ENCODE results near the gene ASB18. TPM values are rescaled to one million over a fixed set of nuclear protein-coding genes. Genes with fewer than 3 reads are reported as not detected.

The ASB18 gene
- total and polyA plus RNA-seq, 2 of the 13 experiments (the other 11 are each of a cell fraction or from before 2014, with no cell fraction given), result not detected

- ATAC-seq, result no peak
- H3K27me3 ChIP-seq (ENCODE audit: control insufficient read depth in 1 of 2, insufficient read depth in 2 of 2, low read length in 2 of 2), result peaks cover 42 to 100% of the 10 kb centered on the region in 2 experiments
- intact Hi-C loops (cut with micrococcal nuclease; ENCODE audit: unreplicated experiment), result no loop called here
- no TSS peak for BruUV-seq (replicated peaks)
- no peak for FAIRE-seq
- TF ChIP-seq FOSL1 (CRISPR knock-in tag; IDR thresholded peaks at IDR 0.05; ENCODE audit: borderline replicate concordance), result no peak
- TF ChIP-seq, protein P1, sequence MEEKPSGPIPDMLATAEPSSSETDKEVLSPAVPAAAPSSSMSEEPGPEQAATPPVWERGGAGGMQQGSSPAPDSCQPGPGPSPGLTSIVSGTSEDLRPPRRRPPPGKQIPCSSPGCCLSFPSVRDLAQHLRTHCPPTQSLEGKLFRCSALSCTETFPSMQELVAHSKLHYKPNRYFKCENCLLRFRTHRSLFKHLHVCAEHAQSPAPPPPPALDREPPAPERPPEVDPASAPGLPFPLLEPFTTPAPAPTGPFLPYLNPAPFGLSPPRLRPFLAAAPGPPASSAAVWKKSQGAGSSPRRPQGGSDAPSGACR (CRISPR knock-in tag; IDR thresholded peaks at IDR 0.05), result no peak
- no peak for TF ChIP-seq ATF3 (CRISPR knock-in tag; IDR thresholded peaks at IDR 0.05)
- TF ChIP-seq, protein P2, sequence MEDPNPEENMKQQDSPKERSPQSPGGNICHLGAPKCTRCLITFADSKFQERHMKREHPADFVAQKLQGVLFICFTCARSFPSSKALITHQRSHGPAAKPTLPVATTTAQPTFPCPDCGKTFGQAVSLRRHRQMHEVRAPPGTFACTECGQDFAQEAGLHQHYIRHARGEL (CRISPR knock-in tag; IDR thresholded peaks at IDR 0.05), result no peak
- TF ChIP-seq SNAPC4 (CRISPR knock-in tag; IDR thresholded peaks at IDR 0.05), result no peak
- no peak for TF ChIP-seq ZBTB21 (CRISPR knock-in tag; IDR thresholded peaks at IDR 0.05)
- no peak for TF ChIP-seq DMAP1 (CRISPR knock-in tag; IDR thresholded peaks at IDR 0.05)
- no peak for TF ChIP-seq SMARCC2 (IDR thresholded peaks at IDR 0.05)
- TF ChIP-seq RAD51 (IDR thresholded peaks at IDR 0.05; ENCODE audit: borderline replicate concordance), result no peak
- TF ChIP-seq ZNF546 (CRISPR knock-in tag; conservative IDR thresholded peaks at IDR 0.05), result no peak
- TF ChIP-seq SKI (IDR thresholded peaks at IDR 0.05; ENCODE audit: partially characterized antibody), result no peak
- TF ChIP-seq ZNF292 (CRISPR knock-in tag; IDR thresholded peaks at IDR 0.05; ENCODE audit: borderline replicate concordance, low read depth), result no peak
- H2AFZ ChIP-seq (ENCODE audit: low read length), result no peak overlapping the region
- 32% methylated on average over 38 of the region's 38 CpGs for WGBS (ENCODE audit: low lambda C conversion rate)
- ChIA-PET CTCF (ENCODE audit: low intra/inter-chr PET ratio, low total read pairs) (no interaction called here), POLR2A (no interaction called here)
- no peaks in the 10 kb centered on the region for H3K9me3 ChIP-seq (ENCODE audit: low read length)
- no peak overlapping the region for H3K27ac ChIP-seq (ENCODE audit: extremely low read length, insufficient read depth, low read length)
- no peak overlapping the region for H3K9ac ChIP-seq (ENCODE audit: insufficient read depth, low read depth, low read length)
- no peak for DNase-seq (ENCODE audit: low spot score)
- H3K4me3 ChIP-seq (replicated peaks in 1 of 3; ENCODE audit: insufficient read depth in 1 of 3, low read depth in 2 of 3, low read length in 3 of 3), result no peak overlapping the region
- in situ Hi-C loops (cut with HindIII; ENCODE audit: extremely low pct_ligation_motif_present, low pct_unique_long_range_greater_than_20kb), result no loop called here
- H3K36me3 ChIP-seq (replicated peaks in 1 of 2; ENCODE audit: control insufficient read depth in 1 of 2, insufficient read depth in 2 of 2, low read length in 2 of 2), result no peaks in the 10 kb centered on the region
- H4K20me1 ChIP-seq (ENCODE audit: insufficient read depth, low read length), result peaks cover 23% of the 10 kb centered on the region
- H3K79me2 ChIP-seq (ENCODE audit: insufficient read depth, low read length), result no peaks in the 10 kb centered on the region
- H3K4me2 ChIP-seq (ENCODE audit: low read depth, low read length), result no peak overlapping the region
- peaks cover 14% of the 10 kb centered on the region for H3K4me1 ChIP-seq (ENCODE audit: insufficient read depth, low read length)
These were observed 94.2 kb downstream of the ASB18 start for GRCh38 chr2:236169741-236170589.
